H54 (cell line): ENCODE results near the gene FNIP2.
"Not testable (repeated sequence)": the region's sequence is repeated elsewhere in the genome, so short reads cannot be mapped to it uniquely, and the experiment has no call there.

Experiments used
- DNase-seq: peaks from one replicate; pipeline ENCODE4 v3.0.0; 2011; ENCODE audit warnings: low spot score, mixed read lengths; ENCODE audit not compliant: insufficient read length
- FAIRE-seq: peaks from 3 replicates; lab custom pipeline; 2011; peaks lifted over from hg19 to GRCh38; lab: Jason Lieb, UNC
- POLR2A ChIP-seq: IDR thresholded peaks from 2 replicates; pipeline ENCODE4 v1.6.1; 2011; ENCODE audit warnings: low read depth, mild to moderate bottlenecking, low read length

The FNIP2 gene

DNA sequence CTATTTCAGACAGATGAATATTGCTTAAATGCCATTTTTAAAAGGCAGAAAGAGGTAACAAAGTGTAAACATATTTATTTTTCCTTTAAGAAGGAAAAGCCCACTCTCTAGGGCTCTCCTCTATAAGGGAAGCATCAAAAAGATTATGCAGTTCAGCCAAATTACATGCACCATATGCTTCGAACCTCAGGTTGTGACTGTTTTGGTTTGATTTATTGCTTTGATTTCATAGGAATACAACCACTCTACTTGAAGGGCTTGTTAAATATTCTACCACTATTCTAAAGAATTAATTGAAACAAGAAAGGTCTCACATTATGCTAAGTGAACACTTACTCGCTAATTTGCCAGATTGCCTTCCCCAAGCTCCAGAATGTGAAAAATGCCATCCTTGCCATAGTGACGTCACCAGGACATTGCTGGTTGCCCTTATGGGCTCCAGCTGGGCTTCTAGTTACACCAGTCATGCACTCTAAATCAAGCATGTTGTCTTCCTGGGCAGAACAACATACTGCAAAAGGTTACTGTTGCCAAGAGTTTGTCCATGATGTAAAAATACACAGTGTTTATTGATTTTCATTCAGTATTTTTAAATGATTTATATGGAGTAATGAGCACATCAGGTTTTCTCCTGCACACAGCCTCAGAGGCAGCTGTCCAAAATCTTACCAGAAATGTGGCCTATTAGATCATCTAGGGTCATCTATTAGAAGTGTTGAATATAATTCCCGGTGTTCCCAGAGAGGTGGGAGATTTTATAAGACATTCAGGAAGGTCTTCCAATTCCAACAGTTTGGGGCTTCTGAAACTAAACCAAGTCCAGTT lies 169.6 kb downstream of the FNIP2 start:
- TF ChIP-seq POLR2A = no peak
- no peak for FAIRE-seq
- DNase-seq = no peak

DNA sequence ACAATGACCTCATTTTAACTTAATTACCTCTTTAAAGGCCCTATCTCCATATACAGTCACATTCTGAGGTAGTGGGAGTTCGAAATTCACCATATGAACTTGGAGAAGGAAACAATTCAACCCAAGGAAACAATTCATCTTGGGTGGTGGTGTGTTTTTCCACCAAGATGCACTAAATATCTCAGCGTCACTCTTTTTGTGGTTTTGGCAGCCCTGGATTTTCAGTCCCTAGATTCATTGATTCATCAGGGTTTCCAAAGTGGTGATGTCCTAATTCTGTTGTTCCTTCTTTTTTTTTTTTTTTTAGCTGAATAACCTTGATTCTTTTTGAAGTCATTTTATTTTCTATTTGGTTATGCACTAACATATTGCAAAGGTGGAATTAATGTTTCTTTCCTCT lies 171.4 kb downstream of the FNIP2 start:
- FAIRE-seq (no peak), DNase-seq (no peak)
- no peak for TF ChIP-seq POLR2A

DNA sequence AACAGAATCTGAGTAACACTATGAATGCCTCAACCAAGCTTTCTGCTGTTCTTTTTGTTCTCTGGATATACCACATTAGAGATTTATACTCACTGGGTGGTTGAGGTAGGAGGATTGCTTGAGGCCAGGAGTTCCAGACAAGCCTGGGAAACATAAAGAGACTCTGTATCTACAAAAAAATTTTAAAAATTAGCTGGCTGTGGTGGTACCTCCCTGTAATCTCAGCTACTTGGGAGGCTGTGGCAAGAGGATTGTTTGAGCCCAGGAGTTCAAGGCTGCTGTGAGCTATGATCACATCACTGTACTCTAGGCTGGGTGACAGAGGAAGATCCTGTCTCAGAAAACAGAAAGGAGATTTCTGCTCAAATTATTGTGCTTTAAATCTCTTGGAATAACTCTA lies 172.5 kb downstream of the FNIP2 start:
- no peak for TF ChIP-seq POLR2A
- DNase-seq = no peak
- FAIRE-seq = no peak

DNA sequence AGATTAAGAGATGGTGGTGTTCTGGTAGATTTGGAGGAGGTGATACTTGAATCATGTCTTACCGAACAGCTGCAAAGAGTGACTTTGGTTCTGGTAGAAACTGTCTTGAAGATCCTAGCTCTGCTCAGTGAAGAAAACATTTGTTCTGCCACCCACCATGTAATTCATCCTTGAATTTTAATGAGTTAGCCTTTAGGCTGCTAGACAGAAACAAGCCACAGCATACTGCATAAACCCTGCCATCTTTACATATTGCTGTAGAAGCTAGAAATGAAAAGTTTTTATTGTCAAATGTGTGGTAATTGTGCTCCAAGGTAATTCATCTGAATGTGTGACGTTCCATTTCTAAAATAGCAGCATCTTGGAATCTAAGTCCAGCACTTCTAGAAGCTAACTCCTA lies 173.1 kb downstream of the FNIP2 start:
- no peak for TF ChIP-seq POLR2A
- DNase-seq (no peak), FAIRE-seq (no peak)

DNA sequence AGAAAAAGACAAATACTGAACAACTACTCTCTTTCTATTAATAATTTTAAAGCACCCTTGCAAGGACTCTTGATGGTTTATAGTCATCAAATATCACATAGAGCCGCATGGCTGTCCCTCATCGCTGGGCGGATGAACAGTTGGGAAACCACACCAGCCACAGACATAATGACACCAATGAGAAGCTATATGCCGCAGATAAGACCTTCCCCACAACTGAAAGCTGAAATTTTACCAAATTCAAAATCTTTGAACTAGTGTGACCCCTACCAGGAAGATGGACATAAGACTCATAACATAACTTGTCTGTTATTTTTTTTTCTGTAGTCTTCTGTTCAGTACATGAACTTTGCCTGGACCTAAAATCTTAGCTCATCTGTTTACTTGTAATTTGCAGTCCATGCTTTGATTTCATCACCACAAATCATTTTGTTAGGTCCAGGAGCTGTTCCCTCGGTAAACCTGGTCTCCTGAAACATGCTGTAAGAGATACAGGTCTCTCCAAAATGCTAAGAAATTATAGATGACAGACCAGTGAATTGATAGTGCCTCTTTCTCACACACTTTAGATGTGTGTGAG lies 176.8 kb downstream of the FNIP2 start:
- no peak for FAIRE-seq
- no peak for DNase-seq
- TF ChIP-seq POLR2A = no peak

DNA sequence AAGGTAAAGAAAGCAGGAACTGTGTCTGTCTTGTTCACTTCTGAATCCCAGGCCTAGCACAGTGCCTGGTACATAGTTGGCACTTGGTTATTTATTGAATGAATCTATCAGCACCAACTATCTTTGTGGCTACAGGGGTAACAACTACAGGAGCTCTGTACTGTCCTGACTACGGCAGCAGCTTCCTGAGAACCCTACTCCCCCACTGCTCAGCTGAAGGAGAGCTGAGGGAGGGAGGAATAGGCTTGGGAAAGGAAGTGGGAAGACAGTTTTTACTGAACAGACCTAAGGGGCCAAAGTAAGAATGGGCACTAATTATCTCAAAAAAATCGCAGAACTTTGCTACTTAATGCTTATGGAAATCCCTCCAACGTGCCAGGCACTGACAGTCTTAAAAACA lies 178.0 kb downstream of the FNIP2 start:
- DNase-seq = no peak
- no peak for FAIRE-seq
- TF ChIP-seq POLR2A = no peak

DNA sequence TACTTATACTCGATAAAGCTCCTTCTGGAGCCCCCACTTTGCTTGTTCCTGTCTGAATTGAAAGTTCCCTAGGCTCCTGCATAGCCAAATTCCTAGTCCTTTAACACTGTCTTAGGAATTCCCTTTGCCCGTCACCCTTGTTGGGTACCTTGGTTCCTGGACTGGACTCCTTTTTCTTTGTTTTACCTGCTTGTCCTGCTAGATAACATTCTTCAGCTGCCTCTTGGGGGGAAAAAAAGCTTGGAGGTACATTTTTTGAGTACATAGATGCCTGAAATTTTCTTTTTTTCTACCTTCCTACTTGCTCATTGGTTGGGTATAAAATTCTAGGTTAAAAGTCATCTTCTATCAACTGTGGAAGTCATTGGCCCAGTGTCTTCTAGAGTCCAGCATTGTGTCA lies 179.2 kb downstream of the FNIP2 start:
- DNase-seq (no peak), FAIRE-seq (no peak)
- TF ChIP-seq POLR2A = no peak

DNA sequence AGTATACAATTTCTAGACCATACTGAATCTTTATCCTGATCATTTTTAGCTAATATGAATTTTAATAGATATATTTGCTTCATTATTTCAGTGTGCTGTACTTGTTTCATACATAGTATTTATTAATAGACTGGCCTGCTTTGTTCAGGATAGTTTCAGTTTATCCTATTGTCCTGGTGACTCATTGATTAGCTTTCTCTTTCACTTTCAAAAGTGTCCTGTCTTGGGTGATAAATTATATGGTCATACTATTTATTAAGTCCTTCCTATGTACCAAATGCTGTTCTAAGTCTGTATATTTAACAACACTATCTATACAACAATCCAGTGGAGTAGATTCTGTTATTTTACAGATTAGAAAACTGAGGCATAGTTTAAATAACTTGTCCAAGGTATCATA lies 180.3 kb downstream of the FNIP2 start:
- DNase-seq (no peak), FAIRE-seq (no peak)
- no peak for TF ChIP-seq POLR2A

DNA sequence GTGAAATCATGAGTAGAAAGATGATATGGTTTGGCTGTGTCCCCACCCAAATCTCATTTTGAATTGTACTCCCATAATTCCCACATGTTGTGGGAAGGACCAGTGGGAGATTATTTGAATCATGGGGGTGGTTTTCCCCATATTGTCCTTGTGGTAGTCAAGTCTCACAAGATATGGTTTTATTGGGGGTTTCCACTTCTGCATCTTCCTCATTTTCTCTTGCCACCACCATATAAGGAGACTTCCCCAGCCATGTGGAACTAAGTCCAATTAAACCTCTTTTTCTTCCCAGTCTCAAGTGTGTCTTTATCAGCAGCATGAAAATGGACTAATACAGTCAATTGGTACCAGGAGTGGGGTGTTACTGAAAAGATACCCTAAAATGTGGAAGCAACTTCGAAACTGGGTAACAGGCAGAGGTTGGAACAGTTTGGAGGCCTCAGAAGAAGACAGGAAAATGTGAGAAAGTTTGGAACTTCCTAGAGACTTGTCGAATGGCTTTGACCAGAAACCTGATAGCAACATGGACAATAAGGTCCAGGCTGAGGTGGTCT lies 183.5 kb downstream of the FNIP2 start:
- not testable (repeated sequence) for DNase-seq, FAIRE-seq

DNA sequence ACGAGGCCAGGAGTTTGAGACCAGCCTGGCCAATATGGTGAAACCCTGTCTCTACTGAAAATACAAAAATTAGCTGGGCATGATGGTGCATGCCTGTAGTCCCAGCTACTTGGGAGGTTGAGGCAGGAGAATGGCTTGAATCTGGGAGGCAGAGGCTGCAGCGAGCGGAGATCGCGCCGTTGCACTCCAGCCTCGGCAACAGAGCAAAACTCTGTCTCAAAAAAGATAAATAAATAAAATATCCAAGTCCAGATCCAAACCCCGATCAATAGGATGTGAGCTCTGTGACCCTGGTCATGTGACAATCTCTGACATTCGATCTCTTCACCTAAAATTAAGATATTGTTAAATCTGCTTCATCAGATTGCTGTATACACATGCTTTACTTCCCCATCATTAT lies 187.5 kb downstream of the FNIP2 start:
- not testable (repeated sequence) for FAIRE-seq

DNA sequence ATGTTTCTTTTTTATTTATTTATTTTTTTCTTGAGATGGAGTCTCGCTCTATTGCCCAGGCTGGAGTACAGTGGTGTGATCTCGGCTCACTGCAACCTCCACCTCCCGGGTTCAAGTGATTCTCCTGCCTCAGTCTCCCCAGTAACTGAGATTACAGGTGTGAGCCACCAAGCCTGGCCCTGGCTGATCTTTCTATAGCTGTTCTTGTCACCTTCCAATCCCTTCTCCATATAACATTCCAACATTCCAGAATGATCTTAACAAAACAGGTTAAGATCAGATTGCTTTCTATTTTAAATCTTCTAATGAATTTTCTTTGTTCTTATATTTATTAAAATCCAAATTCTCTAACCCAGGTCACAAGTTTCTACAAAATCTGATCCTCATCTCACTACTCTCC lies 188.1 kb downstream of the FNIP2 start:
- DNase-seq, FAIRE-seq: not testable (repeated sequence)

More for the DNA sequence above, 187.5 kb downstream of the FNIP2 start:
- DNase-seq = not testable (repeated sequence)
